Naive B cell (primary cell): ENCODE results near the gene PTPRG. TPM values are rescaled to one million over a fixed set of nuclear protein-coding genes. Genes with fewer than 3 reads are reported as not detected.

Experiments
- ATAC-seq, 2 donors: fragments of 150-1000 bp; cut with Tn5 transposase; 2 replicates each; pipeline ENCODE4 v1.10.0; 2021; ENCODE audit warnings: low read depth in 2 of 2, mild to moderate bottlenecking in 2 of 2, moderate library complexity in 2 of 2
- DNase-seq: peaks from one replicate; pipeline ENCODE4 v3.0.0; 2022
- H3K27ac Mint-ChIP-seq, 6 donors: one replicate each; pipeline ENCODE4 v1.8.0; 2020 to 2022; ENCODE audit warnings: mild to moderate bottlenecking in 6 of 6, mixed read lengths in 6 of 6, moderate library complexity in 5 of 6, inconsistent platforms in 2 of 6
- H3K27me3 Mint-ChIP-seq, 3 donors: one replicate each; pipeline ENCODE4 v1.8.0; 2021 to 2022; ENCODE audit warnings: mixed read lengths in 3 of 3, mild to moderate bottlenecking in 1 of 3
- H3K36me3 Mint-ChIP-seq, 2 donors: one replicate each; pipeline ENCODE4 v1.8.0; 2020 to 2022; ENCODE audit warnings: mixed read lengths in 2 of 2, inconsistent platforms in 1 of 2, mild to moderate bottlenecking in 1 of 2
- H3K4me1 Mint-ChIP-seq, 3 donors: one replicate each; pipeline ENCODE4 v1.8.0; 2020 to 2022; ENCODE audit warnings: mixed read lengths in 3 of 3, inconsistent platforms in 1 of 3, mild to moderate bottlenecking in 1 of 3, moderate library complexity in 1 of 3
- H3K4me3 Mint-ChIP-seq, 8 donors: one replicate each; pipeline ENCODE4 v1.8.0; 2020 to 2022; ENCODE audit warnings: mild to moderate bottlenecking in 8 of 8, mixed read lengths in 8 of 8, moderate library complexity in 8 of 8, inconsistent platforms in 2 of 8
- H3K9me3 Mint-ChIP-seq, 7 donors: one replicate each; pipeline ENCODE4 v1.8.0; 2020 to 2022; ENCODE audit warnings: mixed read lengths in 7 of 7, mild to moderate bottlenecking in 5 of 7, inconsistent platforms in 2 of 7, moderate library complexity in 1 of 7
- polyA plus RNA-seq, 6 donors: library from polyadenylated mRNA; unstranded; fragments of 300-500 nt; fragmentation: Illumina TruSeq; gene quantifications; one replicate each; pipeline ENCODE4 v1.2.3, GENCODE V29; 2021; ENCODE audit warnings: low read depth in 6 of 6

PTPRG gene
- polyA plus RNA-seq, 6 donors from 2014 or later, result 0.05 to 0.20 (median 0.10) TPM; not detected in 1

DNA sequence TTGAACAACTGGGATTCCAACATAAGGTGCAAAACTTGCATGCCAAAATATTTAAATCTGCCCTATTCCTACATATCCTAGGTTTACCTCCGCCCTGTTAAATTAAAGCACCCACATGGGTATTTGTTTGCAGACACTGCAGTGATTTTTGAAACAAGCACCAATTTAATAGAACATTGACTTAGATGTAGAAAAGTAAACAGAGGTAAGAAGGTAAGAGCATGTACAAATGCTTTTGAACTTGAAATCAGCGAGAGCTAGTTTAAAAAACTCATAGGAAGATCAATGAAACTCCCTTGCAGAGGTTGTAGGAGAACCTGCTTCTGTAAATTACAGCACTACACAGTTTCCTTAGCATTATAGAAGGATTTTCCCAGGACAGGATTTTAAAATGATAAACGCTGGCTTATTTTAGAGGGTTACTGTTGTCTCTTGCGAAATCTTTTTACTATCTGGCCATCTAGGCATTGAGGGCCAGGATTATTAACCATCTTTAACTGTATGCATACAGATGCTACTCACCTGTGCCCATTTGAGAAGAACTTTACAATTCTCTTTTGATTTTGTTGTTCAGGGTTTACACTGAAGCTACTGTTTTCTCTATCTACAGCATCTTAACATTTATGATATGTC, 527.2 kb downstream of the PTPRG start:
- ATAC-seq, result no peak
- H3K4me3 Mint-ChIP-seq, result no peak overlapping the region
- H3K27me3 Mint-ChIP-seq, result peaks cover 0 to 6% (median 5%) of the 10 kb centered on the region in 3 donors
- H3K27ac Mint-ChIP-seq, result no peak overlapping the region
- no peaks in the 10 kb centered on the region for H3K36me3 Mint-ChIP-seq
- peaks cover 0 to 2% (median 0%) of the 10 kb centered on the region in 7 donors for H3K9me3 Mint-ChIP-seq
- no peak for DNase-seq
- no peaks in the 10 kb centered on the region for H3K4me1 Mint-ChIP-seq

DNA sequence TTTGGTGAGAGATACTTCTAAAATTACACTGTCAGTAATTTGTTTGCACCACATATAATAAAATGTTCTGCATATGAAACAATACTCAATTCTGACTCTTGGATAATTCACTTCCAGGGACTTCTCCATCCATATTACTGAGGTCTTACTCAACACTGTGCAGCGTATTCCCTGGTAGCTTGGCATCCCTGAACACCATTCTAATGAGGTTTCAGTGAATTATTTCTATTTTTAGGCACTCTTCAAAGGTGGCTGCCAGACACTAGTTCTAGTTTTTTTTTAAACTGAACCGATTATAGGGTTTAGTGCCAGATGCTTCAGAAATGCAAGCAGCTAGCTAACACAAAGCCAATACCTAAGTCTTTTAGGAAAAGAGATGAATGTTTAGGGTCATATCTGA, 528.7 kb downstream of the PTPRG start:
- Mint-ChIP-seq H3K27ac (no peak overlapping the region), H3K36me3 (no peaks in the 10 kb centered on the region), H3K4me1 (no peaks in the 10 kb centered on the region), H3K4me3 (no peak overlapping the region), H3K27me3 (peaks cover 0 to 6% (median 5%) of the 10 kb centered on the region in 3 donors), H3K9me3 (peaks cover 0 to 1% (median 0%) of the 10 kb centered on the region in 7 donors)
- ATAC-seq (no peak), DNase-seq (no peak)

DNA sequence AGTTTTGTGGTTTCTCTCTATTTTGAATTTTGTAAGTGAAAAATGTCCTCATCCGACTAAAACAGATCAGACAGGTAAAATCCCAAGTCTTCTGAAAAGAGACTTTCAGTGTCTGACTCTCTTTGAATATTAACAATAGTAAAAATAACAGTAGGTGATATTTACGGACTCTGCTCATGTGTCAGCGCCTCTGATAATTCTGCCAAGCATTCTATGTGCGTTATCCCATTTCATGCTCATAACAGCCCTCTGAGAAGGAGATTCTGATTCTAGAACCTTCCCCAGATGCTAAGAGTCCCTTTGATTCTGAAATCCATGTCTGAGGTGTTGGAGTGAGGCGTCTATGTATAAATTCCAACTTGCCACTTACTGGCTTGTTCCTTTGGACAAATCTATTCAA, 529.1 kb downstream of the PTPRG start:
- Mint-ChIP-seq H3K4me3 (no peak overlapping the region), H3K36me3 (no peaks in the 10 kb centered on the region), H3K27ac (no peak overlapping the region), H3K9me3 (peaks cover 0 to 1% (median 0%) of the 10 kb centered on the region in 7 donors), H3K27me3 (peaks cover 0 to 6% (median 2%) of the 10 kb centered on the region in 3 donors), H3K4me1 (no peaks in the 10 kb centered on the region)
- DNase-seq, result no peak
- no peak for ATAC-seq

DNA sequence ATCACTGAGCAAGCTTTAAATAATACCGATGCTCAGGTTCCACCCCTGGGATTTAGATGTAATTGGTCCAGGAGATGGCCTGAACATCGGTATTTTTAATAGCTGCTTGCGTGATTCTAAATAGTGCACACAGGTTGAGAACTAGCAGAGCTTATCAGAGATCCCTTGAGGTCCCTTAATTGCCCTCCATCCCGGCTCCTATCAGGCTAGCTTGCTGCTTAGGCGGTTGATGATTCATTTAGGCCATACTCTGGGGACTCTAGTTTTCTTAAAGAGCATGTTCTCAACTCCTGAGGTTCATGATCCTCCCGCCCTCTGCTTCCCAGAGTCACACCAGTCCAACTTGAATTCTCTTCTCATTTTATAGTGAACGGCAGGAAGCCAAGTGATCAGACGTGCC, 531.7 kb downstream of the PTPRG start:
- H3K36me3 Mint-ChIP-seq, result no peaks in the 10 kb centered on the region
- ATAC-seq (no peak), DNase-seq (no peak)
- no peak overlapping the region for H3K27ac Mint-ChIP-seq
- no peaks in the 10 kb centered on the region for H3K4me1 Mint-ChIP-seq
- no peak overlapping the region for H3K4me3 Mint-ChIP-seq
- H3K27me3 Mint-ChIP-seq, result peaks cover 0 to 9% (median 0%) of the 10 kb centered on the region in 3 donors
- H3K9me3 Mint-ChIP-seq, result peaks cover 0 to 4% (median 0%) of the 10 kb centered on the region in 7 donors

DNA sequence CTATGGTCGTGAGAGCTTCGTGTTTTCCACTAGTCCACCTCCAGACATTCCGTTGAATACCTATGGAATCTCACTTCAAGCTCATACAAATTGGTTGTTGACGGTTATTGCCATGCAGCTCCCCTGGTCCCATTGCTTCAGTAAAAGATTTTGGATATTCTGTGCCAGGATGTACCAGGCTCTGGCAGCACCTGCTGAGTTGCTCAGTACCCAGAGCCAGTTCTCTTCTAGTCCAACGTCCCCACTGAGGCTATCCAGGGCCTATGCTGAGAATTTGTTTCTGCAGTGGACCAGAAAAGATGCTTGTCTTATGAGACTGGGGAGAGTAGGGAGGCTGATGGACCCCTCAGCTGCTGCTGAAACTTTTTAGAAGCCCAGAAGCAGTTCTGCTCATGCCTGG, 533.1 kb downstream of the PTPRG start:
- Mint-ChIP-seq H3K4me3 (no peak overlapping the region), H3K4me1 (no peaks in the 10 kb centered on the region), H3K9me3 (peaks cover 0 to 4% (median 0%) of the 10 kb centered on the region in 7 donors), H3K27ac (no peak overlapping the region), H3K36me3 (no peaks in the 10 kb centered on the region), H3K27me3 (peaks cover 0 to 4% (median 0%) of the 10 kb centered on the region in 3 donors)
- DNase-seq (no peak), ATAC-seq (no peak)

DNA sequence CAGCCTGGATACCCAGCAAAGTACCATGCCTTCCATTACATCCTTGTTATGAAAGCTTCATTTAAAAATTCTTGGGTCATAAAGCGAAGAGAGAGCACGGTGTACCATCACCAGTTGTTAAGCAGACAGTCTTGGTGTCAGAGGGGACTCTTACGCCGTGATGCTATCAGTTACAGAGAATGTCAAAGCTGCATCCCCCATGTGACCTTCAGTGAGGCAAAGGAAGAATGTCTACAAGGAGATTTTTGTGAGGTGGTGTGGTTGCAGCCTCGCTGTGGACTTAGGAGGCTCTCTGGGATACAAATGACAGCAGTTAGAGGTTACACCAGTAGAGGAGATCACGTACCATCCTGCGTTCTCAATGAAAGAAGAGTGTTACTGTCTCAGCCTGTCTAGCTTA, 533.7 kb downstream of the PTPRG start:
- DNase-seq (no peak), ATAC-seq (no peak)
- Mint-ChIP-seq H3K27me3 (peaks cover 0 to 4% (median 0%) of the 10 kb centered on the region in 3 donors), H3K4me1 (no peaks in the 10 kb centered on the region), H3K36me3 (no peaks in the 10 kb centered on the region), H3K9me3 (peaks cover 0 to 4% (median 0%) of the 10 kb centered on the region in 7 donors), H3K27ac (no peak overlapping the region), H3K4me3 (no peak overlapping the region)

DNA sequence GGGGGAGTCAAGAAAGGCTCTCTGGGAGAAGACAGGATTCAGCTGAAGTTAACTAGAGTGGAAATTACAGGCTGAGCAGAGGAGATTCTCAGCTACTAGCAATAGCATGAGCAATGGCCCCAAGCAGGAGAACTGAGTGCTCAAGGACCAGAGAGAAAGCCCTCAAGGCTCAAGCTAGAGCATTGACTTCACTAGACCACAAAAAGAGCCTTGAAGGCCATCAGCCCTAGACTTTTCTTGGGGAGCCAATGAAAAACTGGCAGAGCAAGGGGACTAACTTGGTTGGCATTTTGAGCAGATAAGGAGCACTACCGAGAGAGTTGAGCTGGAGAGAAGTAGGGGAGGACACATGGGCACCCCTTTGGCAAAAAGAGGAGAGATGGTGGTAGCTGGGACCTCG, 534.4 kb downstream of the PTPRG start:
- ATAC-seq (no peak), DNase-seq (no peak)
- Mint-ChIP-seq H3K36me3 (no peaks in the 10 kb centered on the region), H3K4me3 (peak overlapping the region in 1 of 8 donors; percentile 72), H3K9me3 (peaks cover 0 to 4% (median 0%) of the 10 kb centered on the region in 7 donors), H3K27ac (no peak overlapping the region), H3K4me1 (no peaks in the 10 kb centered on the region), H3K27me3 (peaks cover 0 to 4% (median 0%) of the 10 kb centered on the region in 3 donors)

DNA sequence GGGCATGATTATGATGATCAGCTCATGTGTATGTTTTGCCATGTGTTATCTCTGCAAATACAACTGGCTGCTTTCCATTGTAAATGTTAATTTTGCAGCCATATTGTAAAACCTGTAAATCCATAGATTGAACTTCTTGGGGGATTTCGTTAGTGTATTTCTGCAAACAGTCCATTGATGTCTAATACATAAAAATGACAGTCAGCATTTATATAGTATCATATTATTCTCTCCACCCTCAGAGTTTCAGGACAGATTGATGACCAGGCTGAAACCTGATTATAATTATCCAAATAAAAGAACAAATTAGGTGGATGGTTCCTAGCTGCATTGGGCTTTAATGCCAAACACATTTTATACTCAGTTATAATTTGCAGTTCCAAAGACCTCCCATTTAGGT, 535.1 kb downstream of the PTPRG start:
- Mint-ChIP-seq H3K36me3 (no peaks in the 10 kb centered on the region), H3K4me1 (no peaks in the 10 kb centered on the region), H3K9me3 (peaks cover 0 to 4% (median 0%) of the 10 kb centered on the region in 7 donors), H3K4me3 (no peak overlapping the region), H3K27ac (no peak overlapping the region), H3K27me3 (peaks cover 0 to 4% (median 0%) of the 10 kb centered on the region in 3 donors)
- DNase-seq (no peak), ATAC-seq (no peak)

DNA sequence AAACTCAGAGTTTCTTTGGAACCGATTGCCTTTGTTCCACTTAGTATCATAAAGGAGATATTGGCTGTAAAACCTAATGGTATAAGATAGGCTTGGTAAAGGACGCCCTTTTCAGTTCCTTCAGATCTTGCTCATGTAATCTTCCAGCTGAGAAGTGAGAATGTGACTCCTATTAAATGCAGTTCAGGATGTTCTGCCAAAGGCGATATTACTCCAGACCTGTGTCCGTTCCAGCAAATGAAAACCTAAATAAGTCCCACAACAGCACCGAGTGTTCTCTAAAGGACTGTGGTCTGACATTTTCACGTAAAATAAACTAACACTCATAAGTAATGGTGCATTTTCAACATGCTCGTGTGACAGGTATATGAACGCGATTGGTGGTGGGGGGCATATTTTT, 535.8 kb downstream of the PTPRG start:
- Mint-ChIP-seq H3K36me3 (no peaks in the 10 kb centered on the region), H3K4me1 (no peaks in the 10 kb centered on the region), H3K9me3 (peaks cover 0 to 4% (median 2%) of the 10 kb centered on the region in 7 donors), H3K4me3 (no peak overlapping the region), H3K27me3 (peaks cover 0 to 4% (median 0%) of the 10 kb centered on the region in 3 donors), H3K27ac (no peak overlapping the region)
- DNase-seq (no peak), ATAC-seq (no peak)

DNA sequence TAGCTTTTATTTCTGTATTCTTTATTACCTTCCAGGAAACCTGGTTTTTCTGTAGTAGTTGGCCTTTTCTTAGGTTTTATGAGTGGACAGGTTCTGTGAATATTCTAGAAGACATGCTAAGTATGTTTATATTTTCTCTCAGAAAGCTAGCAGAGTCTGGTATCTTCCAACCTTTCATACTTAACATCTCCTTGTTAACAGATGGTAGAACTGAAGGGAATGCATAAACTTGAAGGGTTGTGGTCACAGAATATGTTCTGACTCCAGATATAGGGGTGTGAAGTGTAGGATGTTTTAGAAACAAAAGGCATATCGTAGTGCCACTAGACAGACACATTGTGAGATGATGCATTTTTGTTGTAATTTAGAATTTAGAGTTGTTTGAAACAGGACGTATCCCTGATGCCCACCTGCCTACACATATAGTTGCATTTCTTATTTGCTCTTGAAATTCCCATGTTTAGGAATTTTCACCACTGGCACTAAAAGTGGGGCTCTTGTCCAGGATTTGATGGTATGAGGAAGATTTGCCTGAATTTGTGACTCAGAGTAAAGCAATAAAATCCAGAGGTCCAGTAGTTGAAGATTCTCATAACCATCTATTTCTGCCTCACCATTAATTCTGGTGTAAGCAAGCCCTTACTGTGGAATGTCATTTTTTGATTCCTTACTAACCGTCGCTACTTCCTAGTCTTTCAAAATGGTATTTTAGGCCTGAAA, 537.4 kb downstream of the PTPRG start:
- H3K27me3 Mint-ChIP-seq, result peaks cover 0 to 4% (median 0%) of the 10 kb centered on the region in 3 donors
- H3K36me3 Mint-ChIP-seq, result no peaks in the 10 kb centered on the region
- DNase-seq (no peak), ATAC-seq (no peak)
- H3K27ac Mint-ChIP-seq, result no peak overlapping the region
- no peak overlapping the region for H3K4me3 Mint-ChIP-seq
- H3K9me3 Mint-ChIP-seq, result peaks cover 0 to 4% (median 2%) of the 10 kb centered on the region in 7 donors
- no peaks in the 10 kb centered on the region for H3K4me1 Mint-ChIP-seq

DNA sequence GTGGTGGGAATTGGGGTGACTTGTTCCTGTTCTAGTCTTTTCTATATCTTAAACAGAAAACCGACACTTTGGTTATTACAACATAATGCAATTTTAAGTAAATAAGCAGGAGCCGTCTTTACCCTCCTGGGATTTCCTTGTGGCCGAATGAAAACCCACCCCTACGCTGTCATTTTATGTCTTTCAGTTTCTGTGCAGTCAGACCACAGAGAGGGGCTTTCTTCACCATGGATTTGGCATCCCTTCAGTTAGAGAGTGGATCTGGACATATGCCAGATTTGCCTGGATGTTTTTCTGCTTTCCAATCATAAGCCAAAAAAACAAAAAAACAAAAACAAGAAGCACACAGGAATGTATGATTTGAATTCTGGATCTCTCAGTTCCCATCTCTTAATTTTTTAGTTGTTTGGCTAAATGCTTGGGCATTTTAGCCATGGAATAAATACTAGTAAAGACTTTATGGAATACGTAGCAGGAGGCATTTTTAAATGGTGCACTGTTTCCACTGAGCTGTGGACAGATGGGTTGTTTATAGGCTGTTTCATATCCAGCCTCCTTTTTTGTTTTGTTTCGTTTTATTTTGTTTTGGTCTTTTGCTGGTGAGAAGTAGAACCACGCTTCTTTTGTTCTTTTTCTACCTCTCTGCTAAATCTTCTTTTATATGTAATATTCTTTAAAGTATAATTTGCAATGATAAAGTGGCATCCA, 539.1 kb downstream of the PTPRG start:
- no peak for DNase-seq
- Mint-ChIP-seq H3K9me3 (peaks cover 0 to 4% (median 2%) of the 10 kb centered on the region in 7 donors), H3K4me3 (no peak overlapping the region), H3K36me3 (no peaks in the 10 kb centered on the region), H3K27me3 (peaks cover 0 to 4% (median 0%) of the 10 kb centered on the region in 3 donors), H3K4me1 (no peaks in the 10 kb centered on the region), H3K27ac (no peak overlapping the region)
- ATAC-seq, result no peak

DNA sequence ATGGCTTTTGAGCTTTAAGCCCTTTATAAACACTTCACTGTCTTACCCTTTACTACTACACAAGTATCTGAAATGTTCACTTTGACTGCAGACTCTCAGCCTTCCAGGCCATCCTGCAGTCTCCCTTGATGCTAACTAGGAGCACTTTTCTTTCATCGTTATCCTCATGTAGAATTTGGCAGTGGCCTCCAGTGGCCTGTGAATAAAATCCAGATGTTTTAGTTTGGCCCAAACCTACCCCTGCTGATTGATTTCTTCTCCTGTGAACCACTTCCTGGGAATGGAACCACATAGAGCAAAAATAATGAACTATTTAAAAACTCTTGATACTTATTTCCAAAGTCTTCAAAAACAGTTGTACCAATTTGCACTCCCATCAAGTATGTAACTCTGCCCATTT, 540.1 kb downstream of the PTPRG start:
- Mint-ChIP-seq H3K4me1 (no peaks in the 10 kb centered on the region), H3K4me3 (no peak overlapping the region), H3K27ac (no peak overlapping the region), H3K9me3 (peaks cover 0 to 3% (median 2%) of the 10 kb centered on the region in 7 donors), H3K27me3 (peaks cover 0 to 4% (median 0%) of the 10 kb centered on the region in 3 donors), H3K36me3 (no peaks in the 10 kb centered on the region)
- ATAC-seq, result no peak
- no peak for DNase-seq

DNA sequence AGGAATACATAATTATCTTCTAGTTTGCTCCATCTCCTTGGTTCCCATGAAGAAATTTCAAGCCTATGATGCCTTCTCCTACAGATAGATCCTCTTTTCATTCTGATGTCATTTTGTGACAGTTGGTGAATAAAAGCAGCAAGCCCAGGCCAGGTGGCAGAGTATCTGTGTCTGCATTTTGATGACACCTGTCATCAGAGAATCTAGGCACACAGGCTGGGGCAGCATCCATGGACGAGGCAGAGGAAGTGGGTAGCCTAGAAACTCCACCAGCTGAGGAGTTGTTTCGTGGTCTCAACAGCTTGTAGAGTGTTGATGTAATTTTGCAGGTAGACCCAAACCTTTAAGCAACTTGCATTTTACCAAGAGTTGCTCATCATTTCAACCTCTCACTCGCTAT, 542.2 kb downstream of the PTPRG start:
- Mint-ChIP-seq H3K27ac (no peak overlapping the region), H3K27me3 (no peaks in the 10 kb centered on the region), H3K9me3 (peaks cover 0 to 6% (median 3%) of the 10 kb centered on the region in 7 donors), H3K4me3 (no peak overlapping the region), H3K4me1 (no peaks in the 10 kb centered on the region), H3K36me3 (no peaks in the 10 kb centered on the region)
- ATAC-seq, result no peak
- DNase-seq, result no peak
